ENCODE results near the gene CCDC107. TPM values are rescaled to one million over a fixed set of nuclear protein-coding genes. Genes with fewer than 3 reads are reported as not detected.

The CCDC107 gene
- polyA plus RNA-seq, 1 donor from 2014 or later, result 77.4 TPM

DNA sequence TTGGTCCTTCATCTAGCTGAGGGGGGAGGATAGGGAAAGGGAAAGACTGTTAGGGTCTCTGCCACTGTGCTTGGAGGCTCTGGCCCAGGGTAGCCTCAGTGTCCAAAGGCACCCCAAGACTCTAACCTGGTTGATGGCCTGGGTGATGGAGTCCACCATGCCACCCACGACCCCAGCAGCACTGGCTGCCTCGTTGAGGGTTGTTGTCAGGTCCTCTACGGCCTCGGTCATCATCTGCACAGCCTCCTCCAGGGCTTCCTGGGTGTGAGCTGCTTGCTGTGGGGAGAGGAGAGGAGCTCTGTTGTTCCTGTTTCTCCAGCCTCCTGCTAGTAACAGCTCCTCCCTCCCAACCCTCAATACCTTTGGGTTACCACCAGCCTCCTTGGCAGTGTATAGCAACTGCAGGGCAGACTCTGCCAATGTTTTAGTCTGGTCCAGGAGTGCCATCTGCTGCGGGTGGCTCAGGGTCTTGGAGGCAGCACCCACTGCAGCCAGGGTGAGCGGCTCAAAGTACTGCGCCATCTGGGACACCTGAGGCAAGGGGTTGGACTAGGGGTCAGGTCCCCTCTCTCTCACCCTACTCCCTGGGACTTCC lies 47.8 kb downstream of the CCDC107 start:
- Mint-ChIP-seq H3K9me3 (no peaks in the 10 kb centered on the region), H3K4me3 (no peak overlapping the region), H3K27me3 (no peaks in the 10 kb centered on the region), H3K4me1 (peaks cover 0 to 4% (median 0%) of the 10 kb centered on the region in 3 donors), H3K36me3 (peaks cover 3% of the 10 kb centered on the region), H3K27ac (no peak overlapping the region)

DNA sequence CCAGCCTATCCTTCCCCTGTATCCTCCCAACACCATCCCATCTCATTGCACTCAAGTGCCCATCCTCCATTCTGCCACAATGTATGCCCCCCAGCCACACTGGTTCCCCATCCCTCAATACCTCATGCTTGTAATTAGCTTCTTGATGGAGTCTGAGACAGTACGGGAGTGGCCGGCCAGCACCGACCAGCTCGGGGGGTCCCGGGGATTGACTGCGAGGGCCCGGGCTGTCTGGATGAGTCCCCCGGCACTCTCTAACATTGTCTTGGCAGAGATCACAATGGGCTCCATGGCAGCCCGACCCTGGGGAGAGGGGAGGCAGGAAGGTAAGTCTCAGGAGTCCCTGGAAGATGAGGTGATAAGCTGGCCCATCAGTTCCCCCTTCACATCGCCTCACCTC lies 48.9 kb downstream of the CCDC107 start:
- Mint-ChIP-seq H3K36me3 (peaks cover 3% of the 10 kb centered on the region), H3K27ac (no peak overlapping the region), H3K4me3 (no peak overlapping the region), H3K9me3 (no peaks in the 10 kb centered on the region), H3K27me3 (no peaks in the 10 kb centered on the region), H3K4me1 (peaks cover 0 to 4% (median 0%) of the 10 kb centered on the region in 3 donors)

DNA sequence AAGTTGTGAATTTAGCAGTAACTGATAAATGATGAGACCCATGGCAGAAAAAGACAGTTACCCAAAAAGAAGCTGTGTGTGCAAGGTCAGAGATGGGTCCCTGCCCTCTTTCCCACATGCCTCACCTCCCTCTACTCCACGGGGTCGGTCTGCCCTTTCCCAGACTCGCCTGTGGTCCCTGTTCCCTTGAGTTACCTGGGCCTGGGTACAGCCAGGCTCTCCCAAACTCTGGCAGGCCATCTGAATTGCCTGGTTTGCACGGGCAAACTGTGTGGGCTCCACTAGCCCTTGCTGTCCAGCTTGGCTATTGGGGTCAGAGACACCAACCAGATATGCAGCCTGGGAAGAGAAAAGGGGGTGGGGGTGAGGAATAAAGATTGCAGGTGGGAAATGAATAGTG lies 50.1 kb downstream of the CCDC107 start:
- H3K27ac Mint-ChIP-seq, result peak overlapping the region in 1 of 3 donors; percentile 88
- peaks cover 3% of the 10 kb centered on the region for H3K36me3 Mint-ChIP-seq
- H3K9me3 Mint-ChIP-seq, result no peaks in the 10 kb centered on the region
- H3K4me3 Mint-ChIP-seq, result no peak overlapping the region
- H3K27me3 Mint-ChIP-seq, result no peaks in the 10 kb centered on the region
- peaks cover 0 to 4% (median 0%) of the 10 kb centered on the region in 3 donors for H3K4me1 Mint-ChIP-seq

DNA sequence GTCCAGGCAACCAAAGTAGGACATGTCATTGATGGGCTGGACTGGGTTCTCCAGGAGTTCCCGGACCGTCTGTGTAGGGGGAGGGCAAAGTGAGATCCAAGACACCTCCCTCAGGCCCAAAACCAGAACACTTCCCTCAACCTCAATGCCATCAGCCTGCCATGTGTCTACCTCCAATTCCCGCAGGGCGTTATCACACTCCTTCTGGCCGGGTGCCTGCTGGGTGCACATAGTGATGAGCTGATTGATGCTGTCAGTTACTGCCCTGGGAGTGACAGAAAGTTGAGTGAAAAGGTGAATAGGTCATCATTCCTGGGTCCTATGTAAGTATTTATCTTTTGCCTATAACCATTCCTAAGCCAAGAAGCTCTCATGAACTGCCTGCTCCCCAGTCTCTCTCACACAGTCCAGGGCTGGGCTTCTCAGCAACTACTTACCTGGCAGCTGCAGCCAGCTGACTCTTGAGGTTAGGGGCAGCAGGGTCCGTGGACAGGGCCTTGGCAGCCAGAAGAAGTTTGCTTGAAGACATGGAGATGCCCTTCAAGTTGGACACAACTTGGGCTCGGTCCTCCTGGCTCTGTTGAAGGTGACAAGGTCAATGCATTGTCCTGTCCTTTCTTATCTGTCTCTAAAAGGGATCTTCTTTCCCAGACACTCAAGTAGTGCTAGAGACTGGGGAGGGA lies 52.9 kb downstream of the CCDC107 start:
- H3K27ac Mint-ChIP-seq, result no peak overlapping the region
- peaks cover 2 to 5% (median 3%) of the 10 kb centered on the region in 3 donors for H3K4me1 Mint-ChIP-seq
- no peaks in the 10 kb centered on the region for H3K9me3 Mint-ChIP-seq
- no peak overlapping the region for H3K4me3 Mint-ChIP-seq
- peaks cover 6% of the 10 kb centered on the region for H3K36me3 Mint-ChIP-seq
- no peaks in the 10 kb centered on the region for H3K27me3 Mint-ChIP-seq

Other genes starting within 250 kb of the CCDC107 start
- not detected for gene RUSC2, start 168.2 kb upstream of the CCDC107 start, polyA plus RNA-seq
- gene TESK1, start 53.0 kb upstream of the CCDC107 start, polyA plus RNA-seq, result 10.3 TPM
- gene CD72, start 39.9 kb upstream of the CCDC107 start, polyA plus RNA-seq, result 51.9 TPM
- 188 TPM for gene SIT1, start 7.4 kb upstream of the CCDC107 start, polyA plus RNA-seq
- 30.5 TPM for gene RMRP, start 273 bp upstream of the CCDC107 start, polyA plus RNA-seq
- 0.64 TPM for gene ARHGEF39, start 6.9 kb downstream of the CCDC107 start, polyA plus RNA-seq
- not detected for gene CA9, start 15.6 kb downstream of the CCDC107 start, polyA plus RNA-seq
- gene TPM2, start 31.6 kb downstream of the CCDC107 start, polyA plus RNA-seq, result not detected
- gene TLN1, start 73.9 kb downstream of the CCDC107 start, polyA plus RNA-seq, result 106 TPM
- gene CREB3, start 74.4 kb downstream of the CCDC107 start, polyA plus RNA-seq, result 29.3 TPM
- 34.6 TPM for gene GBA2, start 90.9 kb downstream of the CCDC107 start, polyA plus RNA-seq
- gene RGP1, start 91.0 kb downstream of the CCDC107 start, polyA plus RNA-seq, result 7.2 TPM
- gene MSMP, start 96.0 kb downstream of the CCDC107 start, polyA plus RNA-seq, result 3.8 TPM
- gene NPR2, start 133.3 kb downstream of the CCDC107 start, polyA plus RNA-seq, result 1.9 TPM
- gene SPAG8, start 154.0 kb downstream of the CCDC107 start, polyA plus RNA-seq, result 1.1 TPM
- gene HINT2, start 156.8 kb downstream of the CCDC107 start, polyA plus RNA-seq, result 89.2 TPM
- gene FAM221B, start 170.4 kb downstream of the CCDC107 start, polyA plus RNA-seq, result not detected
- 1.3 TPM for gene TMEM8B, start 170.9 kb downstream of the CCDC107 start, polyA plus RNA-seq
- not detected for gene OR13J1, start 212.1 kb downstream of the CCDC107 start, polyA plus RNA-seq
- gene HRCT1, start 247.9 kb downstream of the CCDC107 start, polyA plus RNA-seq, result not detected

Data from IgD-negative memory B cell (primary cell).